ENCODE data around the gene C11orf86.
"Not testable (repeated sequence)": the region's sequence is repeated elsewhere in the genome, so short reads cannot be mapped to it uniquely, and the experiment has no call there.

C11orf86 gene

DNA sequence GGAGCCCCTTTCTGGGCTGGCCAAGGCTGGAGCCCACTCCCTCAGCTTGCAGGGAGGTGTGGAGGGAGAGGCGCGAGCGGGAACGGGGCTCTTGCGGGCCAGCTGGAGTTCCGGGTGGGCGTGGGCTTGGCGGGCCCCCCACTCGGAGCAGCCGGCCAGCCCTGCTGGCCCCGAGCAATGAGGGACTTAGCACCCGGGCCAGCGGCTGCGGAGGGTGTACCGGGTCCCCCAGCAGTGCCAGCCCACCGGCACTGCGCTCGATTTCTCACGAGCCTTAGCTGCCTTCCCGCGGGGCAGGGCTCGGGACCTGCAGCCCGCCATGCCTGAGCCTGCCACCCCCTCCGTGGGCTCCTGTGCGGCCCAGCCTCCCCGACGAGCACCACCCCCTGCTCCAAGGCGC is 13.6 kb downstream of the C11orf86 start:
- DNase-seq (ENCODE audit: low read depth in 1 of 2, low spot score in 1 of 2), result not testable (repeated sequence)

DNA sequence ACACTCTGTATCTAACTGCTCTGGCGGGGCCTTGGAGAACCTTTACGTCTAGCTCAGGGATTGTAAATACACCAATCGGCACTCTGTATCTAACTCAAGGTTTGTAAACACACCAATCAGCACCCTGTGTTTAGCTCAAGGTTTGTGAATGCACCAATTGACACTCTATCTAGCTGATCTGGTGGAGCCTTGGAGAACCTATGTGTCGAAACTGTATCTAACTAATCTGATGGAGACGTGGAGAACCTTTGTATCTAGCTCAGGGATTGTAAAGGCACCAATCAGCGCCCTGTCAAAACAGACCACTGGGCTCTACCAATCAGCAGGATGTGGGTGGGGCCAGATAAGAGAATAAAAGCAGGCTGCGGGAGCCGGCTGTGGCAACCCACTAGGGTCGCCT is 14.3 kb downstream of the C11orf86 start:
- DNase-seq (ENCODE audit: low read depth in 1 of 2, low spot score in 1 of 2), result not testable (repeated sequence)

DNA sequence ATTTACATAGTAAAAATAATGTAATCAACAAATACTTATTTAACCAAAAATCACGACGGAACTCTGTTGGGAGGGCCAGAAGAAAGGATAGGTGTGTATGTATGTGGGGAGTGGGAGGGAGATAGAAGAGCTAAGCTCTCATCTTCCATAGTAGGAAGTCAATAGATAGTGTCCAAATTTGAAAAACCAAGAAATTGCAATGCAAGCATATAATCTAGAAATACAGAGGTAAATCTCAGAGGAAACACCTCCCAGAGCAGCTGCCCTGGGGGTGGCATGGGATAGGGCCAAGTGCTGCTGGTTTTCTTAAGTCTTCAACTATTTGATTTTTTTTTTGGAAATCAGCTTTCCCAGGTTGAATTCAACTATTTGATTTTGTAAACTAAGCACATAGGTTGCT is 16.9 kb downstream of the C11orf86 start:
- no peak for DNase-seq (ENCODE audit: low read depth in 1 of 2, low spot score in 1 of 2)

DNA sequence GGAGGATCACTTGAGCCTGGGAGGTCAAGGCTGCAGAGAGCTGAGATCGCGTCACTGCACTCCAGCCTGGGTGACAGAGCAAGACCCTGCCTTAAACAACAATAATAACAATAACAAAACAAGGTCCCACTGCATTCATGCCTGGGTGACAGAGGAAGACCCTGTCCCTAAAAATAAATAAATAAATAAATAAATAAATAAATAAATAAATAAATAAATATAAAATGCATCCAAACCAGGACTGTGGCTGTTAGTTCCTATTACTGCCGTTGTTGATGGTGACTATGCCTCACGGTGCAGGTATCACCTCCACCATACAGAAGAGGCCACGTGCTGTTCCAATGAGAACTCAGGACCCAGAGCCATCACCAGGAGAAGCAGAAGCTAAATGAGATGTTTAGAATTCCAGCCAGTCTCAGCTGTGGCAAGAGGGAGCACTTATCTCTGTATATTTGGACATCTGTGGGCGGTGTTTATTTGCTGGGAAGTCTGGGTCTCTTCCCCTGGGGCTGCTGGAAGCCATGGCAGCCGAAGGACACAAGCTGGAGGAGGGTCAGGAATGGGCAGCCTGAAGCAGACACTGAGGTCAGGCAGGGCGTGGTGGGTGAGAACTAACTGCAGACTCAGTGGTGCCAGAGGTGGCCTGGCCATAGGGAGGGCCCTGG is 21.6 kb downstream of the C11orf86 start:
- no peak for DNase-seq (ENCODE audit: low read depth in 1 of 2, low spot score in 1 of 2)

DNA sequence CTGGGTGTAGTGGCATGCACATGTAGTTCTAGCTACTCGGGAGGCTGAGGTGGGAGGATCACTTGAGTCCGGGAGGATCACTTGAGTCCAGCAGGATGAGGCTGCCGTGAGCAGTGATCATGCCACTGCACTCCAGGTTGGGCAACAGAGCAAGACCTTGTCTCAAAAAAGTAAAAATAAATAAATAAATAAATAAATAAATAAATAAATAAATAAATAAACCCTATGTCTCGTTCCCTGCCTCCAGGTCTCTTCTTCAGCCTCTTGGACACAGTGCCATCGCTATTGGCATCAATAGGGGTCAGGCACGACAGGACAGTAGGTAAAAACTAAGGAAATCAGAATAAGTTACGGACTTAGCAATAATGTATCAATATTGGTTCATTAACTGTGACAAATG is 24.5 kb downstream of the C11orf86 start:
- no peak for DNase-seq (ENCODE audit: low read depth in 1 of 2, low spot score in 1 of 2)

DNA sequence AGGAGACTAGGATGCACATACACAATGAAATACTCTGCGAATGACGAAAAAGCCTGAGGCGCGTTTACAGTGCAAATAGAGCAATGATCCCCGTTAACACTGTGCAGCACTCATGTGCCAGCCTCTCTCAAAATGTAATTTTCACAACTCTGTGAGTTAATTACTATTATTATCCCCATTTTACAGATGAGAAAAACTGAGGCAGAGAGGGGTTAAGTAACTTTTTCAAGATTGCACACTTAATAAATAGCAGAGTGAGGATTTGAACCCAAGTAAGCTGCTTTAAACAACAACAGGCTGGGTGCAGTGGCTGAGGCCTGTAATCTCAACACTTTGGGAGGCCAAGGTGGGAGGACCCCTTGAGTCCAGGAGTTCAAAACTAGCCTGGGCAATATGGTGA is 26.2 kb downstream of the C11orf86 start:
- DNase-seq (ENCODE audit: low read depth in 1 of 2, low spot score in 1 of 2), result no peak

DNA sequence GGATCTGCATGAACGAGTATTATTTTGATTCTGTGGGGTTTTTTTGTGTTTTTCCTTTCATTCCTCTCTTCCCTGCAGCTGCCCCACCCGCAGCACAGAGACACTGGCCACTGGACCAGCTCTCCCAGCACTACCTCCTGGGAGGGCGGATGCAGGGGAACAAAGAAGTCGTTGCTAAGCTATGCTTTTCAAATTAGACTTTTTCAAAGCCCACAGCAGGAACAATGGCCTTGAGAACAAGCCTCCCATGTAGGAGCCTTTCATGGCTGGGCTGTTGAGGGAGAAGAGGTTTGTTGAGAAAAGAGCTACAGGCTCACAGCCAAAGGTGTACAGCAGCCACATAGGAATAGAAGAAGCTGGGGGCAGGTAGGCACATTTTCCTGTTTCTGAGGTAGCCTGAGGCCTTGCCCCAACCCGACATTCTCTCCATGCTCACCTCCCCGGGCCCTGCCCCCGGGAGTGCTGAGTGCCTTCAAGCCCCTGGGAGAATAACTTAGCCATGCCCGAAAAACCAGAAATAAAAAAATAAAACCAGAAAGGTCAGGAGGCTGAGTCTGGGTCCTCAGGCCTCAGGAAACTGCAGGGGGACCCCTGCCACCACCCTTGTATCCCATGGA is 27.3 kb downstream of the C11orf86 start:
- no peak for DNase-seq (ENCODE audit: low read depth in 1 of 2, low spot score in 1 of 2)

DNA sequence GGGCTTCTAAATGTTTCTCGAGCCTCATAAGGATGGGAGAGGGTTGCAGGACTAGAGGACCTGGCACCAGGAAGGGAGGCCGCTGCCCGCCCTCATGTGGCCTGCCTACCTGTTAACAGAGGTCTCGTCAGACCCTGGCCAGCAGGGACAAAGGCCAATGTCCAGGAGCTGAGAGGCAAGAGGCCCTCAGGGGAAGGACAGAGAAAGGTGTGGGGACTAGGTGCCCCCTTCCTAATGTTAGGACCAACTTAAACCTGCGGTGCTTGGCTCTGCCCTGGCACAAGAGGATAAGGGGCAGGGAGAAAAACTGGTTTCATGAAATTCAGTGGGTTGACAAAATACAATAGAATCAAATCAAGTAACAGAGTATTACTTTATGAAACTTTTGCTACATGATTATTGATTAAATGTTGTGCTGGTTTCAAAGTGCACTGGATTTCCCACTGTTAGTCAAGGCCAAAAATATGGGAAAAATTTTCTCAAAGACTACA is 27.9 kb downstream of the C11orf86 start:
- no peak for DNase-seq (ENCODE audit: low read depth in 1 of 2, low spot score in 1 of 2)

DNA sequence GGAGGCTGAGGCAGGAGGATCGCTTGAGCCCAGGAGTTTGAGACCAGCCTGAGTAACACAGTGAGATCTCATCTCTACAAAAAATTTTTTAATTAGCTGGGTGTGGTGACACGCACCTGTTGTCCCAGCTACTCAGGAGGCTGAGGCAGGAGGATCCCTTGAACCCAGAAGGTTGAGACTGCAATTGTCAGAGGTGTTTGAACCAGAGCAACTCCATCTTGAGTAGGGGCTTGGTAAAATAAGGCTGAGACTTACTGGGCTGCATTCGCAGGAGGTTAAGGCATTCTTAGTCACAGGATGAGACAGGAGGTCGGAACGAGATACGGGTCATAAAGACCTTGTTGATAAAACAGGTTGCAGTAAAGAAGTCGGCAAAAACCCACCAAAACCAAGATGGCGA is 30.1 kb downstream of the C11orf86 start:
- DNase-seq (ENCODE audit: low read depth in 1 of 2, low spot score in 1 of 2), result not testable (repeated sequence)

DNA sequence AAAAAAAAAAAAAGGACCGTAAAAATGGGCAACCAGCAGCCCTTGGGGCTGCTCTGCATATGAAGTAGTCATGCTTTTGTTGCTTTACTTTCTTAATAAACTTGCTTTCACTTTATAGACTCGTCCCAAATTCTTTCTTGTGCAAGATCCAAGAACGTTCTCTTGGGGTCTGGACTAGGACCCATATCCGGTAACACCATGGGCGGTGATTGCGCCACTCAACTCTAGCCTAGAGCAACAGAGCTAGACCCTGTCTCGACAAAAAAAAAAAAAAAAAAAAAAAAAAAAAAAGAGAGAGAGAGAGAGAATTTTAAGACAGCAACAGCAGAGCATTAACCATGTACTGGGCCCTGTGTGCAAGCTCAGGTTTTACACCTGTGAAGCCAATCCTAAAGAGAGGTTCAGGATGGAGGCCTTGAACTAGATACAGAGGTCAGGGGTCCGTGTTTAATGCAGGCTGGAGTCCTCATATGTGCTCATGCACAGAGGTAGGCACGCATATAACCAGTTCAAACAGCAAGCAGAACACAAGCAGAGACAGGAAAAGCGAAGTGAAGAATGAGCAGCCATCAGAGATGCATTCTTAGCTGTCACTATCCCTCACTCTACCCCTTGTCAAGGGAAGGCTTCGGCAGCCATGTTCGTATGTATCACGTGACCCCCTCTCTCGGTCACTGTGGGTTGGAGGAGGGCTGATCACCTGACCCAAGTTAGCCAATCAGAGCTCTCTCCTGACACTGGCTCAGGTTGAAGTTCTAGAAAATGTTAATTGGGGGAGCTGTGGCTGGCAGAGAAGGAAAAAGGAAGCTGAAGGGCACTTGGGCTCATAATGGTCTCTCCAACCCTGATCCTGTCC is 31.2 kb downstream of the C11orf86 start:
- no peak for DNase-seq (ENCODE audit: low read depth in 1 of 2, low spot score in 1 of 2)

DNA sequence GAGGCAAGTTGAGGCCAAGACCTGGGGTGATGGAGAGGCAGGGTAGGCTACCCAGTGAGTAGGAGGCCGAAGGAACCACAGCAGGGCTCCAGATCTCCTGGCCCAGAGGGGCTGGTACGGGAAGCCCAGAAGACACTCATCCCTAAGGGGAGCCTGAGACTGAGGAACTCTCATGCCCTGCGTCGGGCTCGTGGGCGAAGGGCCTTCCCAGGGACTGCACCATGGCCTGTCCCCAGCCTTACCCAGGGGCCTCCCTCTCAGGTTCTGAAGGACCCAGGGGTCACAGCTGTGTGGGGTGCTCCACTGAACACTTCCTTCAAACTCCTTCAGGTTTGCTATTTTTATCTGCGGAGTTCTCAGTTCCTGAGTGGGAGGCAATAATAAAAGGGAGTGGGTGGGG is 32.0 kb downstream of the C11orf86 start:
- DNase-seq (ENCODE audit: low read depth in 1 of 2, low spot score in 1 of 2), result no peak

DNA sequence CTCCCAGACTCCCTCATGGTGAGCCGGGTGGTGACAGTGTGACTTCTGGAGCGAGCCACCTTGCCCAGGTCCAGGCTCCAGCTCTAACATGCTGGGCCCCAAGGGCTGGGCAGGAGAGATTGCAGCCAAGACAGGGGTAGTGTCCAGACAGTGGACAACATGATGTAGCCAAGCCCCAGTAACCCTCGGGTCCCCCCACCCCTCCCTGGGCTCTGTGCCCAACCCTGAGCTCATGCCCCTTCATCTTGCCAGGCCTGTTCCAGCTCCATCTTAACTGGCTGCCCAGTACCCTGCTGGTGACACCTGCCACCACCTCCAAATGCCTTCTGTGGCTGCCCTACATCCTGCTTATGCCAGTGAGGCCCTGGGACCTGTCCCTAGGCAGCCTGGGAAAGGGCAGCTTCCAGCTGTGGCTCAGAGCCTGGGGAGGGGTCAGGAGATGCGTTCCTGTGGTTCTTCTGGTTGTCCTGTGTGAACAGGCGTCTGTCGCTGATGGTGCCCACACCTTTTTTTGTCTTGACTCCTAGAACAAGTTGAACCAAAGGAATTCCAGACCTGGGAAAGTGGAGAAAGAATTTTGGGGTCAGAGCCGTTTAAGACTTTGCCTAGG is 35.3 kb downstream of the C11orf86 start:
- DNase-seq (ENCODE audit: low read depth in 1 of 2, low spot score in 1 of 2), result no peak

DNA sequence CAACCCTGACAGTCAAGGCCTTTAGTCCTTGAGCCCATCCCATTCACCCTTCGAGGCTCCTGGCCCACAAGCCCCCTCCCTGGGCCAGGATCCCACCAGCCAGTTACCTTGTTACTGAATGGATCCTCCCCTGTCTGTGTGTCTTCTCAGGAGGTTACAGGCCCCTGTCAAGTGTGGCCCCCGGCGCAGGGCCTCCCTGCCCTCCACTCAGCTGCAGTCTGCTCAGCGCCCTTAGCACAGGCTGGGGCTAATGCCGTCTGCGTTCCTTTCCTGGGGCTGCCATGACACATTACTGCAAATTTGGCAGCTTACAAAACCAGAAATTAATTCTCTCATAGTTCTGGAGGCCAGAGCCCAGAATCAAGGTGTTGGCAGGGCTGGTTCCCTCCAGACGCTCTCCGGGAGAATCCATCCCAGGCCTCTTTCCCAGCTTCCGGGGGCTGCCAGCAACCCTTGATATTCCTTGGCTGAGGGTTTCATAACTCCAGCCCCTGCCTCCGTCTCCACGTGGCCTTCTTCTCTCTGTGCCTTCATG is 38.5 kb downstream of the C11orf86 start:
- DNase-seq (ENCODE audit: low read depth in 1 of 2, low spot score in 1 of 2), result no peak

DNA sequence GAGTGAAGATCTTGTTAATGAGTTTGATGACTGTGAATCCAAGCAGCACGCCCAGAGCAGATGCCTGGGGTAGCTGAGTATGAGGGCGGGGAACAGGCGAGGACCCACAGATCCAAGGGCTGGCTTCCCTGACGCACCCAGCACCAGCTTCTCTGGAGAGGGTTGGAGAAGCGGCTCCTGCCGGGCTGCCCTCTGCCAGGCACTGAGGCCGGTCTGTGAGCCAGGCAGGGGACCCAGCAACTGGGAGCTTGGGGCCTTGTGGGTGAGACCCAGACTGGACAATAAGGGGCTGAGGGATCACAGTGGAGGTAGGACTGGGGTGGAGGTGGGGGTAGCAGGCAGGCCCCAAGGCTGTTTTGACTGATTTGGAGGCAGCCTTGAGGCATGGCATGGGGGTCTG is 39.2 kb downstream of the C11orf86 start:
- no peak for DNase-seq (ENCODE audit: low read depth in 1 of 2, low spot score in 1 of 2)

DNA sequence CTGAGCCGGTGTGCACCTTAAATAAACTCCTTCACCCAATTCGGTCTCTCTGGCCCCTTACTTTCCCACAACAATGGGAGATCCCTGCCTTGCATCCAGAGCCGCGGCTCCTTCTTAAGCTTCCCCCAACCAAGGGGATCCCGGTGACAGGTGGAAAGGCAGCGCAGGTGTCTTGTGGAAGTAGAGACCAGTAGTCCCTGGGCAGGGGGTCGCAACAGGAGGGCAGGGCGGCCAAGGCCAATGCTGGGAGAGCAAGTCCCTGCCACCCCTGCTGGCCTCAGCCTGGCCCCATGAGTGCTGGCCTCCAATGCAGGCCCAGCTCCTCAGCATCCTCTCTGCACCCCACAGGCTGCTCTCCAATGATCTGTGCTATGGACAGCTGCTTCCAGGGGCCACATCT is 39.9 kb downstream of the C11orf86 start:
- DNase-seq (ENCODE audit: low read depth in 1 of 2, low spot score in 1 of 2), result no peak

DNA sequence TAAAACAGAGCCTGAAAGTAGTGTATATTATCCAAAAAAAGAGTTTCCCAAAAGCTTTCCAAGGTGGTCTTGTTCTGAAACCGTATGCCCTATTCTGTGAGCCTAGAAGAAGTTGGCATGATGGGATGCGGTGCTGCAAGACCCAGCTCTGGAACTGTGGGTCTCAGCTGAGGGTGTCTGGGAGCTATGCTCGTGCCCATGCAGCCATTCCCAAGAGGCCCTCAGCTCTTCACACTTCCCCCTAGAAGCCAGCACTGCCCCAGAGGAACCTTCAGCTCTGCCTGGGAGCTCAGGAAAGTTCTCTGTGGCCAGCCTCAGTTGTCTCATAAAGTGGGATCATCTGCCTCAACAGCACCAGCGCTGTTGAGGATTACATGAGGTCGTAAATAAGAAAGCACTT is 41.4 kb downstream of the C11orf86 start:
- no peak for DNase-seq (ENCODE audit: low read depth in 1 of 2, low spot score in 1 of 2)

DNA sequence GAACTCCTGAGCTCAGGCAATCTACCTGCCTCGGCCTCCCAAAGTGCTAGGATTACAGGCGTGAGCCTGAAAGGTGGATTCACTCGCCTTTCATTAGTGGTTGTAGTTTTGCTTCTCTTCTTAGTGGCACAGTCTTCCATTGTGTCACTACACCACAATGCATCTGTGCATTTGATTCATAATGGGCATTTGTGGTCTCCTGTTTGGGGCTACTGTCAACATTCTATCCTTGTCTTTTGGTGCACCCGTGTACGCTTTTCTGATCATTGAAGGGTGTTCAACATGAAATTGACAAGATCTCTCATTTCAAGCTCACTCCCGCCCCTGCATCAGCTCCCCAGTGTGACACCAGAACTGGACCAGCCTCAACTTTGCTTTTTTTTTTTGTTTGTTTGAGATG is 45.8 kb downstream of the C11orf86 start:
- DNase-seq (ENCODE audit: low read depth in 1 of 2, low spot score in 1 of 2), result no peak

DNA sequence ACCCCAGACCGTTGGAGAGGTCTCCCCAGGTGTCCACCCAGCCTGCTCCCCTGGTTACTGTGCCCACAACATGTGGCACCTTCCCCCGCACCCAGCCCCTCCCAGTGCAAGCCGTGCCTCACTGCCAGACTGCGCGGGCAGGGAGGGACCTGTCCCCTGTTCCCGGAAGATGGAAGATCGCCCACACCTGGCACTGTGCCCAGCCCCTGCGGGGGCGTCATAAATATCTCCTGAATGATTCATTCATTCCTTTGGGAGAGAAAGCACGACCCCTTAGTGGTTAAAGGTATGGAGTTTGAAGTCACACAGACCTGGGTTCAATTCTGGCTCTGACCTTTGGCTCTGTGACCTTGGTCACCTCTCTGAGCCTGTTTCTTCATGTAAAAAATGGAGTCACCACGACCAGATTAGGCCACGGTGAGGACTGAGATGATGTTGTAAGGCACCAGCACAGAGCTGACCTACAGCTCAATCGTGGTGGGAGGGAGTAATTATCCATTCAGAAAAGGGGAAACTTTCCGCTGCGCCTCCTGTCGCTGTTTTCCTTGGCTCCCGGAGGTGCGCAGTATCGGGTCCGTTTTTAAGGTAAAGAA is 47.3 kb downstream of the C11orf86 start:
- no peak for DNase-seq (ENCODE audit: low read depth in 1 of 2, low spot score in 1 of 2)

DNA sequence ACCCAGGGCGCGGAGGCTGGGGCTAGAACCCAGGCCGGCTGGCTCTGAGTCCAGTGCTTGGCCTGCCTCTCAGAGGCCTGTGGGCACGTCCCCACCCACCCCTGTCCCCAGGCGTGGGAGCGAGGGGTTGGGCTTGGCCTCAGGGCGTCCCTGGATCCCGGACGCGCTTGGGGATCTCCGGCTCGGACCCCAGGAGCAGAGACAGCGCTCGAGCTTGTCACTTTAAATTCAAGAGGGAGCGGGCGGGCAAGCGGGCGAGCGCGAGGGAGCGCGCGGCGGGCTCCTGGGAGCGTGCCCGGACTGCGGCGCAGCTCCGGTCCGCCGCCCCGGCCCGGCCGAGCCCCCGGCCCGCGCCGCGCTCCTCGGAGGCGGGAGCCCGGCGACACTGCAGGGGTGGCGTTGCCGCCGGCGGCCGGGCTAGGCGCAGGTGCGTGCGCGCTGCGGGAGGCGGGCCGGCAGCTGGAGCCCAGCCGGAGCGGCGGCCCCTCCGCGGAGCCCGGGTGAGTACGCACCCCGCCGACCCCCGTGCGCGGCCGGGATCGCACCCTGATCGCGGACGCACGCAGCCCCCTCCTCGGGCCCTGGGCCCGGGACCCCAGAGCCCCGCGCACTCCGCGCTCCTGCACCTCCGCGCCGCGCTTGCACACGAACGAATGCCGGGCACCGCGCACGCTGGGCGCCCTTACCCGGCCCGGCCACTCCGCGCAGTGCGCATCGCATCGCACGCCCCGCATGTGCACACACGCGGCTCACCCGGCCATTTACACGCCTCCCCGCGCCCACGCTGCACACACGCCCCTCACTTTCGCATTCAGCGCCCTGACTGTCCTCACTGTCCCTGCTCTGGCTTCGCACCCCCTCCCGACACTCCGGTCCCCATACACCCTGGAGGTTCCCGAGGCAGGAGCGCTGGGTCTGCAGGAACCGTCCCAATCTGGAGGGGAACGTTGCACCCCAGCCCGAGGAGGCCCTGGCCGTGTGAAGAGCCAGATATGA is 48.2 kb downstream of the C11orf86 start, which contains the start of gene SYT12:
Gene SYT12, plus strand, starts transcription at position 174 of the 996 bp plus-strand sequence. CDS start 7,011 bp downstream, outside the sequence.
- no peak for DNase-seq (ENCODE audit: low read depth in 1 of 2, low spot score in 1 of 2)

DNA sequence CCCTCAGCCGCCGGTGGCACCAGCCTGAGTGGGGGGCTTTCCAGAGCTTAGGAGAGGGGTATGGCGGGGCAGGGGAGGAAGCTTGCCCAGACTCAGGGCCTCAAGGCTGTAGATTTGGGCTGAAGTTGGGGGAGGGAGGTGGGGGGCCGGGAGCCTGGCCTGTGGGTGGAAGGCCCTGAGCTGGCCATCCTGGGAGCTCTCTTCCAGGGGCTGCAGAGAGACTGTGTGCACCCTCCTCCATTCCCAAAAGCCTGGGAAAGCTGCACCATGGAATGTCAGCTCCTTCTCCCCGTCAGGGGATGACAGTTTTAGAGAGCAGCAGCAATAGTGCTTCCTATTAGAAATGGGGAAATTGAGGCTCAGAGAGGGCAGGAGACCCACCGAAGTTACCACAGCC is 48.9 kb downstream of the C11orf86 start:
- no peak for DNase-seq (ENCODE audit: low read depth in 1 of 2, low spot score in 1 of 2)

Measured in stimulated activated CD4-positive, alpha-beta T cell treated with anti-CD3 and anti-CD28 coated beads, Interleukin-15, amount 100 ng/mL, for 1 hour (primary cell).